SK-N-MC (cell line): ENCODE data around the gene CDH23.

Source experiments
- EZH2 ChIP-seq: fragments of 200-600 bp; sonication (generic); IDR thresholded peaks from one replicate; pipeline ENCODE4 v1.6.1; 2017; ENCODE audit warnings: antibody characterized with exemption
- FOXP2 ChIP-seq: optimal IDR thresholded peaks from 2 replicates; pipeline ENCODE3; 2011; ENCODE audit warnings: mild to moderate bottlenecking, moderate library complexity; ENCODE audit not compliant: insufficient read depth; ENCODE audit errors: extremely low read length, control extremely low read depth
- POLR2AphosphoS5 ChIP-seq: IDR thresholded peaks from 2 replicates; pipeline ENCODE4 v1.6.1; 2012; ENCODE audit warnings: mild to moderate bottlenecking, low read depth, low read length, borderline replicate concordance

- TF ChIP-seq EZH2 (no peak), POLR2AphosphoS5 (no peak), FOXP2 (no peak)
Observed at GRCh38 chr10:71543608-71544170, 147.0 kb downstream of the CDH23 start.
